ENCODE data around the gene IFNLR1. TPM values are rescaled to one million over a fixed set of nuclear protein-coding genes. Genes with fewer than 3 reads are reported as not detected.

Gene IFNLR1
- total RNA-seq, 1 experiment from 2014 or later = 1.3 TPM

DNA sequence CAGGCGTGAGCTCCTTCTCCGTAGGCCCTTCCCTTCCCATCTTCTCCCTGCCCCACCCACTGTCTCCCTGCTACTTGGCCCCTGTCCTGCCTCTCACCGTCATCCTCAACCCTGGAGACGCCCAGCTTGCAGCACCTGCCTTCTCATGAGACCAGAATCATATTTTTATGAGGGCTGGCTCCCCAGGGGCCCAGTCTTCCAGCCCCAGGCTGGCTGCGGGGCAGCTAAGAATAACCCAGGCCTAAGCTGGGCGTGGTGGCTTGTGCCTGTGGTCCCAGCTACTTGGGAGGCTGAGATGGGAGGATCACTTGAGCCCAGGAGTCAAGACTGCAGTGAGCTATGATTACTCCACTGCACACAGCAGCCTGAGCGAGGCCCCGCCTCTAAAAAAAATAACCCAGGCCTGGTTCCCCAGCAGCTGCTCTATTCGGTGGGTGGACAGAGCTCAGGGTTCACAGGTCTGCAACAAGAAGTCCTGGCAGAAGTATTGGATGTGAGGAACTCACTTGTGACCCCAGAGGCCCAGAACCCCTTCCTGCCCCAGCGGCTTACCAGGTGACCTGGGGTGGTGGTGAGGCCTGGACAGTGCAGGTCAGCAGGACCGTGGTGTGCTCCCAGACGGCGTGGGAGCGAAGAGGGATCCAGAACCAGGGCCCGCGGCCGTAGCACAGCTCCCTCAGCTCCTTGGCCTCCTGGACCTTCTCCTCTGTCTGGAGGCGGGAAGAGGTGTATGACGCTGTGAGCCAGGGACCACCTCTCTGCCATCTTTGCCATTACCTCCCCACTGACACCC lies 81.5 kb downstream of the IFNLR1 start:
- no peak for DNase-seq (ENCODE audit: low read depth)

- no peak for DNase-seq (ENCODE audit: low read depth)
Observed at GRCh38 chr1:24104854-24105253, 82.2 kb downstream of the IFNLR1 start.

Other genes starting within 250 kb of the IFNLR1 start
- gene PNRC2, start 227.5 kb downstream of the IFNLR1 start, total RNA-seq (2014; rRNA removed; shearing (Covaris generic)) = 178 and 183 TPM in 2 replicates
- 125 and 130 TPM in 2 replicates for gene SRSF10, start 207.0 kb downstream of the IFNLR1 start, total RNA-seq (2014; rRNA removed; shearing (Covaris generic))
- gene MYOM3, start 75.2 kb downstream of the IFNLR1 start, total RNA-seq (2014; rRNA removed; shearing (Covaris generic)) = 0.39 and 1.1 TPM in 2 replicates
- not detected in 2 replicates for gene IL22RA1, start 44.1 kb downstream of the IFNLR1 start, total RNA-seq (2014; rRNA removed; shearing (Covaris generic))
- gene GRHL3, start 132.1 kb upstream of the IFNLR1 start, total RNA-seq (2014; rRNA removed; shearing (Covaris generic)) = not detected in 2 replicates
- 2.2 and 10.1 TPM in 2 replicates for gene STPG1, start 226.5 kb upstream of the IFNLR1 start, total RNA-seq (2014; rRNA removed; shearing (Covaris generic))
- 8.6 and 13.8 TPM in 2 replicates for gene NIPAL3, start 228.5 kb upstream of the IFNLR1 start, total RNA-seq (2014; rRNA removed; shearing (Covaris generic))